IMR-90 (cell line): Measurements from ENCODE around the gene TNFAIP8L1. TPM values are rescaled to one million over a fixed set of nuclear protein-coding genes. Genes with fewer than 3 reads are reported as not detected.
A peak's percentile ranks its signal among the peaks of the same experiment; 100 is the strongest.

Experiments
- ATAC-seq: fragments of 200-7000 bp; cut with Tn5 transposase; 2 replicates; pipeline ENCODE4 v1.9.1; 2020; ENCODE audit warnings: low read depth, mild to moderate bottlenecking, moderate library complexity
- BruUV-seq: library from RNA; stranded (reverse); fragments of 400-500 nt; replicated peaks from 2 replicates; lab custom pipeline; 2021; lab: Mats Ljungman, UMichigan
- CTCF ChIA-PET: fragments of 300-600 bp; formaldehyde crosslinking; extraction: SDS; loops from one replicate; lab custom pipeline; 2021; ENCODE audit warnings: antibody characterized with exemption; lab: Yijun Ruan, JAX
- POLR2A ChIA-PET: fragments of 300-600 bp; sonication (Branson Sonifier 250); formaldehyde crosslinking; loops from one replicate; lab custom pipeline; 2022; ENCODE audit warnings: antibody characterized with exemption; ENCODE audit not compliant: unreplicated experiment; lab: Charles Lee
- DNase-seq: peaks from one replicate; pipeline ENCODE4 v3.0.0; 2013
- H2AFZ ChIP-seq: replicated peaks from 2 replicates; pipeline ENCODE3; 2013; ENCODE audit warnings: low read length, mild to moderate bottlenecking; ENCODE audit not compliant: poor library complexity
- H2AK5ac ChIP-seq: 2 replicates; pipeline ENCODE4 v1.6.1; 2013; ENCODE audit warnings: low read depth, low read length, inconsistent platforms
- H2AK9ac ChIP-seq: replicated peaks from 2 replicates; pipeline ENCODE3; 2013; ENCODE audit warnings: mild to moderate bottlenecking, low read depth, low read length, moderate library complexity; ENCODE audit not compliant: poor library complexity
- H2BK120ac ChIP-seq: 2 replicates; pipeline ENCODE4 v1.6.1; 2013; ENCODE audit warnings: low read depth, low read length, inconsistent platforms
- H2BK15ac ChIP-seq: 3 replicates; pipeline ENCODE4 v1.6.1; 2013; ENCODE audit warnings: low read depth, low read length, inconsistent platforms
- H2BK20ac ChIP-seq: 2 replicates; pipeline ENCODE4 v1.6.1; 2013; ENCODE audit warnings: low read depth, mild to moderate bottlenecking, inconsistent platforms, low read length, moderate library complexity
- H2BK5ac ChIP-seq: 2 replicates; pipeline ENCODE4 v1.6.1; 2013; ENCODE audit warnings: mild to moderate bottlenecking, low read depth, low read length, inconsistent platforms; ENCODE audit not compliant: poor library complexity, severe bottlenecking
- H3K14ac ChIP-seq: replicated peaks from 2 replicates; pipeline ENCODE4 v1.6.1; 2013; ENCODE audit warnings: low read depth, low read length, inconsistent platforms
- H3K18ac ChIP-seq: 2 replicates; pipeline ENCODE4 v1.6.1; 2013; ENCODE audit warnings: low read depth, low read length, control low read depth
- H3K23ac ChIP-seq: 2 replicates; pipeline ENCODE4 v1.6.1; 2013; ENCODE audit warnings: low read depth, low read length, inconsistent platforms
- H3K27ac ChIP-seq: 2 replicates; pipeline ENCODE4 v1.5.1; 2013; ENCODE audit warnings: mild to moderate bottlenecking, control low read depth, low read length; ENCODE audit not compliant: insufficient read depth
- H3K27me3 ChIP-seq: 2 replicates; pipeline ENCODE4 v1.6.1; 2013; ENCODE audit warnings: low read length; ENCODE audit not compliant: control insufficient read depth, insufficient read depth
- H3K36me3 ChIP-seq: 2 replicates; pipeline ENCODE4 v1.6.1; 2013; ENCODE audit warnings: low read length, mixed read lengths; ENCODE audit not compliant: control insufficient read depth, insufficient read depth
- H3K4ac ChIP-seq: 2 replicates; pipeline ENCODE4 v1.6.1; 2013; ENCODE audit warnings: low read depth, low read length, inconsistent platforms
- H3K4me1 ChIP-seq: 2 replicates; pipeline ENCODE4 v1.6.1; 2013; ENCODE audit warnings: low read length, mixed read lengths; ENCODE audit not compliant: control insufficient read depth, insufficient read depth
- H3K4me2 ChIP-seq: 2 replicates; pipeline ENCODE4 v1.6.1; 2013; ENCODE audit warnings: low read depth, mild to moderate bottlenecking, control low read depth, low read length, moderate library complexity
- H3K4me3 ChIP-seq: 2 replicates; pipeline ENCODE4 v1.5.1; 2013; ENCODE audit warnings: low read depth, mild to moderate bottlenecking, control low read depth, low read length, moderate library complexity; ENCODE audit not compliant: insufficient read depth
- H3K56ac ChIP-seq: 2 replicates; pipeline ENCODE4 v1.6.1; 2013; ENCODE audit warnings: low read length, inconsistent platforms; ENCODE audit not compliant: insufficient read depth; ENCODE audit errors: extremely low read depth
- H3K79me1 ChIP-seq, 2 experiments: 2 replicates each; pipeline ENCODE4 v1.6.1; 2013; ENCODE audit warnings: low read length in 2 of 2, inconsistent platforms in 1 of 2, low read depth in 1 of 2
- H3K9ac ChIP-seq: 2 replicates; pipeline ENCODE4 v1.6.1; 2013; ENCODE audit warnings: low read depth, low read length, control low read depth
- H3K9me1 ChIP-seq: 2 replicates; pipeline ENCODE4 v1.6.1; 2013; ENCODE audit warnings: low read length, inconsistent platforms; ENCODE audit not compliant: insufficient read depth
- H3K9me3 ChIP-seq: 2 replicates; pipeline ENCODE4 v1.6.1; 2013; ENCODE audit warnings: low read length; ENCODE audit not compliant: control insufficient read depth, insufficient read depth
- H4K20me1 ChIP-seq: 2 replicates; pipeline ENCODE4 v1.6.1; 2013; ENCODE audit warnings: low read length, inconsistent platforms; ENCODE audit not compliant: insufficient read depth
- H4K5ac ChIP-seq: 2 replicates; pipeline ENCODE4 v1.6.1; 2013; ENCODE audit warnings: mild to moderate bottlenecking, low read depth, low read length, control low read depth
- H4K8ac ChIP-seq, 2 experiments: 2 replicates each; pipeline ENCODE4 v1.6.1; 2013; ENCODE audit warnings: low read depth in 2 of 2, low read length in 2 of 2, control low read depth in 1 of 2, inconsistent platforms in 1 of 2
- H4K91ac ChIP-seq: 2 replicates; pipeline ENCODE4 v1.6.1; 2013; ENCODE audit warnings: low read depth, low read length, inconsistent platforms; ENCODE audit not compliant: insufficient read depth
- BHLHE40 ChIP-seq: fragments of 150-350 bp; IDR thresholded peaks from 2 replicates; pipeline ENCODE4 v1.6.1; 2016; ENCODE audit warnings: mild to moderate bottlenecking, low read depth, low read length
- CEBPB ChIP-seq: IDR thresholded peaks from 2 replicates; pipeline ENCODE4 v1.6.1; 2012; ENCODE audit warnings: low read depth, low read length, improper control_type of control experiment
- ELK1 ChIP-seq: fragments of 150-350 bp; IDR thresholded peaks from 2 replicates; pipeline ENCODE4 v1.6.1; 2016; ENCODE audit warnings: low read depth, mild to moderate bottlenecking, low read length, moderate library complexity, borderline replicate concordance
- FOS ChIP-seq: fragments of 150-350 bp; IDR thresholded peaks from 2 replicates; pipeline ENCODE4 v1.6.1; 2016; ENCODE audit warnings: low read depth, low read length
- MAZ ChIP-seq: IDR thresholded peaks from 2 replicates; pipeline ENCODE4 v1.6.1; 2012; ENCODE audit warnings: low read depth, mild to moderate bottlenecking, low read length, improper control_type of control experiment, moderate library complexity, borderline replicate concordance
- MXI1 ChIP-seq: IDR thresholded peaks from 2 replicates; pipeline ENCODE4 v1.6.1; 2012; ENCODE audit warnings: low read depth, mild to moderate bottlenecking, low read length, moderate library complexity, borderline replicate concordance
- NFE2L2 ChIP-seq: fragments of 150-350 bp; IDR thresholded peaks from 2 replicates; pipeline ENCODE4 v1.6.1; 2016; ENCODE audit warnings: low read depth, mild to moderate bottlenecking, low read length
- POLR2A ChIP-seq: IDR thresholded peaks from 2 replicates; pipeline ENCODE4 v1.6.1; 2012; ENCODE audit warnings: mild to moderate bottlenecking, low read depth, low read length
- RCOR1 ChIP-seq: IDR thresholded peaks from 2 replicates; pipeline ENCODE4 v1.6.1; 2012; ENCODE audit warnings: mild to moderate bottlenecking, low read length, improper control_type of control experiment; ENCODE audit not compliant: insufficient replicate concordance
- RFX5 ChIP-seq: IDR thresholded peaks from 2 replicates; pipeline ENCODE4 v1.8.0; 2012; ENCODE audit warnings: low read depth, mild to moderate bottlenecking, low read length, moderate library complexity
- USF2 ChIP-seq: fragments of 150-350 bp; IDR thresholded peaks from 2 replicates; pipeline ENCODE4 v1.6.1; 2017; ENCODE audit warnings: mild to moderate bottlenecking, antibody characterized with exemption, low read length, low read depth
- WGBS, 2 experiments: methylation state at CpG; one replicate each; pipeline versions ENCODE4 v1.1.5 to v1.1.7; 2013; ENCODE audit warnings: missing lambda C conversion rate in 2 of 2; ENCODE audit not compliant: insufficient read length in 1 of 2; ENCODE audit errors: extremely low coverage in 2 of 2; 5-methylcytosine and 5-hydroxymethylcytosine counted together
- dilution Hi-C: fragments of 300-500 bp; cut with HindIII; formaldehyde crosslinking; loops from one replicate; pipeline ENCODE4 v1.14.3; 2018; ENCODE audit warnings: low sequenced_read_pairs; ENCODE audit not compliant: unreplicated experiment
- in situ Hi-C: fragments of 300-500 bp; cut with MboI; formaldehyde crosslinking; loops from 3 replicates; pipeline ENCODE4 v1.14.3; 2019; ENCODE audit warnings: low sequenced_read_pairs, inconsistent platforms, mixed read lengths
- intact Hi-C: fragments of 100-400 bp; cut with micrococcal nuclease; formaldehyde crosslinking; loops from 2 replicates; pipeline ENCODE4 v1.10.0; 2022
- polyA plus RNA-seq, 3 experiments: library from polyadenylated mRNA; depleted of rRNA; stranded (reverse); fragments of >200 nt; gene quantifications; 2 replicates each; pipeline ENCODE4 v1.2.3, GENCODE V29; 2012; ENCODE audit warnings: low replicate concordance in 1 of 3
- total RNA-seq: library from RNA; depleted of rRNA; stranded (reverse); fragments of >200 nt; gene quantifications from 2 replicates; pipeline ENCODE4 v1.2.3, GENCODE V29; 2012

Gene TNFAIP8L1
- total and polyA plus RNA-seq, 2 of the 4 experiments (the other 2 are of a cell fraction): 2.5 to 6.0 TPM

DNA sequence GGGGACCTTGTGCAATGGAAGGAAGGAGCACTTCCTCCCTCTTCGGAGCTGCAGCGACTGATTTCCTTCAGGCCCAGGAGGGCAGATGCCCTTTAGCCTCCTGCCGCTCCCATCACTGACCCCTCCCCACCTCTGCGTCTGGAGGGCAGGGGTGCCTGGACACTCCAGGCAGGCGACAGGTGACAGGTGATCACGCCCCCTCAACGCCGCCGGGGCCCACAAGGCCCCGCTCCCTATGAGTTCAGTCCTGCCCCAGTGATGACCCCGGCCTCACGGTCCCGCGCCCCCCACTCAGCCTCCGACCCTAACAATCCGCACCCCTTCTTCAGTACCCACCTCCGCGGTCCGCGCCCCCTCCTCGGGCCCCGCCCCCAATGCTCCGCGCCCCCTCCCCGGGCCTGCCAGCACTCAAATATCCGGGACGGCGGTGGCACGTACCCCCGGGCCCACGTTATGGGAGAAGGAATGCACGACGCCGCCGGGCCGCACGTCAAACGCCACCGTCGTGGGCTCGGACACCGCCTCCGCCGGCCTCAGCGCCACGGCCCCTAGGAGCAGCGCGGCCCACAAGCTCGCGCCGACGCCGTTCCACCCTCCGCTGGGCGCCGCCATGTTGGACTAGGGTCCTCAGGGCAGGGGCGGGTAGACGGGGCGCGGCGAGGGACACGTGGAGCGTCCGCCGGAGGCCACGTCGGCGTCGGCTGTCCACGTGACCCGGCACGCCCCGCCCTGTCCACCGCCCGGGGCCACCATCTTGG, 30.6 kb downstream of the TNFAIP8L1 start, which contains the start of gene MYDGF:
MYDGF (minus strand) TSS at position 620 of the 758 bp plus-strand sequence; CDS start at position 612, 8 bp downstream.
- Histone ChIP-seq H2BK20ac (no peak within 1 kb of the TSS), H3K9ac (peak within 1 kb of the TSS; percentile 96), H3K27ac (peak within 1 kb of the TSS; percentile 91), H4K5ac (peak within 1 kb of the TSS; percentile 81), H3K4ac (peak within 1 kb of the TSS; percentile 96), H4K20me1 (peaks cover 12% of the 10 kb centered on the region), H3K4me2 (peak within 1 kb of the TSS; percentile 86), H2BK120ac (peak within 1 kb of the TSS; percentile 67; the same call in 1 of the 2 replicates), H4K91ac (peak within 1 kb of the TSS; percentile 92), H3K18ac (peak within 1 kb of the TSS; percentile 39; the same call in 1 of the 2 replicates), H3K23ac (peak within 1 kb of the TSS; percentile 84), H2AK5ac (peak within 1 kb of the TSS; percentile 99), H3K79me1 (peaks cover 22 to 37% of the 10 kb centered on the region in 2 experiments), H4K8ac (peak within 1 kb of the TSS; percentile 81 to 91; a peak in 3 of 4 replicates), H2BK15ac (no peak within 1 kb of the TSS), H2BK5ac (peak within 1 kb of the TSS; percentile 75), H3K9me3 (no peaks in the 10 kb centered on the region), H3K9me1 (no peaks in the 10 kb centered on the region; the same call in 1 of the 2 replicates), H3K56ac (peak within 1 kb of the TSS; percentile 67; the same call in 1 of the 2 replicates), H3K4me3 (peak within 1 kb of the TSS; percentile 98), H3K27me3 (no peaks in the 10 kb centered on the region), H2AK9ac (peak within 1 kb of the TSS; percentile 99), H2AFZ (peak within 1 kb of the TSS; percentile 99), H3K4me1 (peaks cover 4% of the 10 kb centered on the region; the same call in 1 of the 2 replicates), H3K14ac (peak within 1 kb of the TSS; percentile 95), H3K36me3 (peaks cover 23% of the 10 kb centered on the region)
- CTCF ChIA-PET: interaction anchor here (0.6 kb wide), 1 partner anchor 21 kb away, joined by 3 read pairs; no protein-coding TSS in a partner anchor
- POLR2A ChIA-PET: no interaction called here
- BruUV-seq: no TSS peak
- 0% methylated on average over 40 of the region's 75 CpGs; no CpG with 5 or more reads in 1 of the 2 experiments for WGBS, 2 experiments
- in situ Hi-C loops (no loop called here), dilution Hi-C loops (no loop called here), intact Hi-C loops (loop anchor here (2.0 kb wide), 1 partner anchor 15 kb away; no protein-coding TSS in a partner anchor)
- ATAC-seq: peak; percentile 98
- peak; percentile 86 for DNase-seq
- TF ChIP-seq USF2: peak; percentile 98
- TF ChIP-seq BHLHE40: 0 out of 2 replicates have a peak, but pooled peaks have one; percentile 30
- TF ChIP-seq FOS: peak; percentile 52; the same call in 1 of the 2 replicates
- peak; percentile 91 for TF ChIP-seq POLR2A
- no peak for TF ChIP-seq RCOR1
- peak; percentile 63 for TF ChIP-seq CEBPB
- peak; percentile 40; the same call in 1 of the 2 replicates for TF ChIP-seq MAZ
- TF ChIP-seq ELK1: no peak
- no peak for TF ChIP-seq RFX5
- TF ChIP-seq NFE2L2: no peak
- TF ChIP-seq MXI1: peak; percentile 96
